SK-N-SH (cell line): ENCODE results near the gene FERD3L. TPM values are rescaled to one million over a fixed set of nuclear protein-coding genes. Genes with fewer than 3 reads are reported as not detected.

Experiments
- CTCF ChIA-PET: fragments of 300-600, 350-600 bp; formaldehyde crosslinking; extraction: SDS; loops from one replicate; lab custom pipeline; 2021; lab: Yijun Ruan, JAX
- POLR2A ChIA-PET: fragments of 350-600 bp; sonication (Branson Sonifier 250); formaldehyde crosslinking; extraction: SDS; loops from one replicate; lab custom pipeline; 2020; ENCODE audit warnings: antibody characterized with exemption, inconsistent platforms; lab: Yijun Ruan, JAX
- DNase-seq: peaks from one replicate; pipeline ENCODE4 v3.0.0; 2012
- H2AFZ ChIP-seq: fragments of 200-600 bp; sonication (generic); 2 replicates; pipeline ENCODE4 v1.8.1; 2016; ENCODE audit warnings: antibody characterized with exemption, mild to moderate bottlenecking, low read depth
- H3F3A ChIP-seq: fragments of 200-600 bp; sonication (generic); replicated peaks from 2 replicates; pipeline ENCODE3; 2016; ENCODE audit warnings: antibody characterized with exemption, mild to moderate bottlenecking; ENCODE audit not compliant: insufficient read depth
- H3K27ac ChIP-seq, 2 experiments: fragments of 200-500 bp in 1 of 2; fragments of 200-600 bp in 1 of 2; sonication (Bioruptor generic) in 1 of 2; sonication (generic), shearing (Covaris generic) in 1 of 2; 2 replicates each; pipeline versions ENCODE4 v1.5.1 to v1.6.1; 2014 to 2016; ENCODE audit warnings: low read depth in 2 of 2, inconsistent platforms in 1 of 2, low read length in 1 of 2, mild to moderate bottlenecking in 1 of 2, mixed read lengths in 1 of 2
- H3K27me3 ChIP-seq: fragments of 200-600 bp; sonication (generic), shearing (Covaris generic); 2 replicates; pipeline ENCODE4 v1.6.1; 2016; ENCODE audit warnings: mixed run types; ENCODE audit not compliant: insufficient read depth
- H3K36me3 ChIP-seq, 2 experiments: fragments of 200-500 bp in 1 of 2; fragments of 200-600 bp in 1 of 2; sonication (Bioruptor generic) in 1 of 2; sonication (generic) in 1 of 2; replicated peaks in 1 of 2; 2 replicates each; pipeline versions ENCODE3 to v1.5.1; 2014 to 2016; ENCODE audit warnings: low read length in 1 of 2, mild to moderate bottlenecking in 1 of 2; ENCODE audit not compliant: insufficient read depth in 2 of 2, control insufficient read depth in 1 of 2
- H3K4me1 ChIP-seq, 2 experiments: fragments of 200-500 bp in 1 of 2; fragments of 200-600 bp in 1 of 2; sonication (Bioruptor generic) in 1 of 2; sonication (generic), shearing (Covaris generic) in 1 of 2; 2 replicates each; pipeline versions ENCODE4 v1.5.1 to v1.6.1; 2014 to 2016; ENCODE audit warnings: low read depth in 1 of 2, low read length in 1 of 2, mixed run types in 1 of 2; ENCODE audit not compliant: insufficient read depth in 2 of 2, control insufficient read depth in 1 of 2
- H3K4me2 ChIP-seq: fragments of 200-600 bp; sonication (generic), shearing (Covaris generic); 2 replicates; pipeline ENCODE4 v1.6.1; 2017; ENCODE audit warnings: mixed run types
- H3K4me3 ChIP-seq, 2 experiments: fragments of 200-500 bp in 1 of 2; fragments of 200-600 bp in 1 of 2; sonication (Bioruptor generic) in 1 of 2; sonication (generic), shearing (Covaris generic) in 1 of 2; 2 replicates each; pipeline versions ENCODE4 v1.5.1 to v1.8.1; 2014 to 2016; ENCODE audit warnings: low read depth in 2 of 2, inconsistent platforms in 1 of 2, low read length in 1 of 2, mild to moderate bottlenecking in 1 of 2, mixed read lengths in 1 of 2, moderate library complexity in 1 of 2
- H3K79me2 ChIP-seq: fragments of 200-600 bp; sonication (generic); 2 replicates; pipeline ENCODE4 v1.8.1; 2017; ENCODE audit warnings: mild to moderate bottlenecking; ENCODE audit not compliant: insufficient read depth
- H3K9ac ChIP-seq: fragments of 200-600 bp; sonication (generic); 2 replicates; pipeline ENCODE4 v1.6.1; 2017; ENCODE audit warnings: mixed run types
- H3K9me2 ChIP-seq: fragments of 200-600 bp; sonication (generic); 2 replicates; pipeline ENCODE4 v1.6.1; 2017; ENCODE audit warnings: mixed run types
- H3K9me3 ChIP-seq: fragments of 200-600 bp; sonication (generic); 2 replicates; pipeline ENCODE4 v1.6.1; 2017; ENCODE audit warnings: mixed run types, mild to moderate bottlenecking, moderate library complexity
- H4K20me1 ChIP-seq: fragments of 200-600 bp; sonication (generic); 2 replicates; pipeline ENCODE4 v1.6.1; 2017; ENCODE audit warnings: mild to moderate bottlenecking, mixed run types; ENCODE audit not compliant: insufficient read depth
- CHD2 ChIP-seq: fragments of 150-350 bp; IDR thresholded peaks from 2 replicates; pipeline ENCODE4 v1.6.1; 2018; ENCODE audit warnings: low read length; ENCODE audit not compliant: partially characterized antibody
- ELF1 ChIP-seq: IDR thresholded peaks from 2 replicates; pipeline ENCODE4 v1.4.0; 2012
- EP300 ChIP-seq, 2 experiments: IDR thresholded peaks; 2 replicates each; pipeline versions ENCODE4 v1.4.0 to v1.6.1; 2012; ENCODE audit warnings: borderline replicate concordance in 1 of 2, low read depth in 1 of 2, low read length in 1 of 2
- MEF2A ChIP-seq: IDR thresholded peaks from 2 replicates; pipeline ENCODE4 v1.4.0; 2012; ENCODE audit warnings: low read depth, borderline replicate concordance
- RAD21 ChIP-seq: IDR thresholded peaks from 2 replicates; pipeline ENCODE4 v1.6.1; 2012; ENCODE audit warnings: mild to moderate bottlenecking, low read length
- RCOR1 ChIP-seq: fragments of 150-350 bp; IDR thresholded peaks from 2 replicates; pipeline ENCODE4 v1.6.1; 2017; ENCODE audit warnings: antibody characterized with exemption, low read length
- SIN3A ChIP-seq: IDR thresholded peaks from 2 replicates; pipeline ENCODE4 v1.6.1; 2012; ENCODE audit warnings: low read depth, mild to moderate bottlenecking, low read length, moderate library complexity, borderline replicate concordance
- TAF1 ChIP-seq: IDR thresholded peaks from 2 replicates; pipeline ENCODE4 v1.6.1; 2012; ENCODE audit warnings: low read depth, mild to moderate bottlenecking, low read length, moderate library complexity, borderline replicate concordance
- WGBS: methylation state at CpG from one replicate; pipeline ENCODE4 v1.1.6; 2017; ENCODE audit warnings: low lambda C conversion rate; 5-methylcytosine and 5-hydroxymethylcytosine counted together
- polyA plus RNA-seq, 3 experiments: library from polyadenylated mRNA; depleted of rRNA; stranded (reverse); fragments of >200 nt; gene quantifications; 2 replicates each; pipeline ENCODE4 v1.2.3, GENCODE V29; 2012
- TF ChIP-seq, protein P1 (sequence below): IDR thresholded peaks from 2 replicates; pipeline ENCODE4 v1.4.0; 2012; ENCODE audit warnings: low read depth
- TF ChIP-seq, protein P2 (sequence below): fragments of 150-350 bp; IDR thresholded peaks from 2 replicates; pipeline ENCODE4 v1.6.1; 2017; ENCODE audit warnings: antibody characterized with exemption, low read length, low read depth, borderline replicate concordance
- TF ChIP-seq, protein P3 (sequence below): fragments of 200-600 bp; sonication (generic); IDR thresholded peaks from 2 replicates; pipeline ENCODE4 v1.6.1; 2017; ENCODE audit warnings: antibody characterized with exemption, mild to moderate bottlenecking, moderate library complexity
- TF ChIP-seq, protein P4 (sequence below): IDR thresholded peaks from 2 replicates; pipeline ENCODE4 v1.4.0; 2012; ENCODE audit warnings: low read depth, borderline replicate concordance
- TF ChIP-seq, protein P5 (sequence below): IDR thresholded peaks from 2 replicates; pipeline ENCODE4 v1.6.1; 2012; ENCODE audit warnings: mild to moderate bottlenecking, low read depth, low read length, moderate library complexity

FERD3L gene
- polyA plus RNA-seq, 1 of the 3 experiments (the other 2 are of a cell fraction) = not detected

DNA sequence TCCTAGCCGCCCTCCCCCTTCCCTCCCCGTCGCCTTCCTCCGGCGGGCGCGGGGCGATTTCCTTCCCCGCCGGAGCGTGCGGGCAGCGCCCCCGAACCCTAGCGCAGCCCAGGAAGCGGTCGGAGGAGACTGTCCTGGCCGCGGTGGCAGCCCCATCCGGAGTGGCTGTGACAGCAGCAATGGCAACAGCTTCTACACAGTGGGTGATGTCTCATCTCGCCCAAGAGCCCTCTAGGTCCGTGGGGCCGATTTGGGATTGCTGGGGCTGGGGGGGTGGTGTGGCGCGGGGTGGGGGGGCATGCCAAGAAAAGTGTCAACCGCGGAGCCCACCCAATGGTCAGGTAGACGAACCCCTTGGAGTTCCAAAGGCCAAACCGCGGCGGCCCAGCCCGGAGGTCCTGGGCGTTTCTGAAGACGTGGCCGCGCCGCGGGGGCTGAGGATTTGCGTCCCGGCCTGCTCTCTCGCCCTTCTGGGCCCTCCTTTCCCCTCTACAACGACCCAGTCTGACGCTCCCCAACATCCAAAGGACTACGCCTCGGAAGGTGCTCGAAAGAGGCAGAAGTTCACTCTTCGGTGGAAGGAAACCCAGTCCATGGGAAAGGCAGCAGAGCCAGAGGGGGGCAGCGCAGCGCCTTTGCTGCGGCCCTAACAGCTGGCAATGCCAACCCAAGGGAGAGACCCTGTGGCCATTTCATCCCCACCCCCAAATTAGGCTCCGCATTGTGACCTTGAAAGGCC, 27.2 kb downstream of the FERD3L start:
- Histone ChIP-seq H3K4me3 (peak overlapping the region; percentile 92 to 100), H3F3A (peaks cover 47% of the 10 kb centered on the region), H3K4me1 (peaks cover 7 to 34% of the 10 kb centered on the region in 2 experiments; a peak in 3 of 4 replicates), H3K4me2 (peak overlapping the region; percentile 94), H3K9ac (peak overlapping the region; percentile 82), H3K9me2 (no peaks in the 10 kb centered on the region), H2AFZ (peak overlapping the region; percentile 67; the same call in 1 of the 2 replicates), H3K27me3 (no peaks in the 10 kb centered on the region), H3K9me3 (no peaks in the 10 kb centered on the region), H3K79me2 (peaks cover 70% of the 10 kb centered on the region), H3K27ac (peak overlapping the region; percentile 96 to 100), H4K20me1 (peaks cover 30% of the 10 kb centered on the region), H3K36me3 (peaks cover 31 to 34% of the 10 kb centered on the region in 2 experiments)
- POLR2A ChIA-PET = interaction anchor here (0.6 to 6.6 kb wide), 29 partner anchors 10 to 768 kb away, joined by 3 to 151 read pairs (median 4); partner anchors contain the start of genes HDAC9 and POLR1F
- TF ChIP-seq TAF1 (peak; percentile 10; the same call in 1 of the 2 replicates), RAD21 (peak; percentile 44), ELF1 (0 out of 2 replicates have a peak, but pooled peaks have one; percentile 13), MEF2A (no peak), SIN3A (peak; percentile 45; the same call in 1 of the 2 replicates), CHD2 (peak; percentile 47), EP300 (IDR thresholded peaks at IDR 0.05; ENCODE audit: borderline replicate concordance in 1 of 2, low read depth in 1 of 2, low read length in 1 of 2) (peak in 1 of 2 experiments; percentile 58; a peak in 2 of 4 replicates), RCOR1 (no peak)
- TF ChIP-seq, protein P1, sequence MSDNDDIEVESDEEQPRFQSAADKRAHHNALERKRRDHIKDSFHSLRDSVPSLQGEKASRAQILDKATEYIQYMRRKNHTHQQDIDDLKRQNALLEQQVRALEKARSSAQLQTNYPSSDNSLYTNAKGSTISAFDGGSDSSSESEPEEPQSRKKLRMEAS = no peak
- TF ChIP-seq, protein P2, sequence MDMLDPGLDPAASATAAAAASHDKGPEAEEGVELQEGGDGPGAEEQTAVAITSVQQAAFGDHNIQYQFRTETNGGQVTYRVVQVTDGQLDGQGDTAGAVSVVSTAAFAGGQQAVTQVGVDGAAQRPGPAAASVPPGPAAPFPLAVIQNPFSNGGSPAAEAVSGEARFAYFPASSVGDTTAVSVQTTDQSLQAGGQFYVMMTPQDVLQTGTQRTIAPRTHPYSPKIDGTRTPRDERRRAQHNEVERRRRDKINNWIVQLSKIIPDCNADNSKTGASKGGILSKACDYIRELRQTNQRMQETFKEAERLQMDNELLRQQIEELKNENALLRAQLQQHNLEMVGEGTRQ = no peak
- TF ChIP-seq, protein P3, sequence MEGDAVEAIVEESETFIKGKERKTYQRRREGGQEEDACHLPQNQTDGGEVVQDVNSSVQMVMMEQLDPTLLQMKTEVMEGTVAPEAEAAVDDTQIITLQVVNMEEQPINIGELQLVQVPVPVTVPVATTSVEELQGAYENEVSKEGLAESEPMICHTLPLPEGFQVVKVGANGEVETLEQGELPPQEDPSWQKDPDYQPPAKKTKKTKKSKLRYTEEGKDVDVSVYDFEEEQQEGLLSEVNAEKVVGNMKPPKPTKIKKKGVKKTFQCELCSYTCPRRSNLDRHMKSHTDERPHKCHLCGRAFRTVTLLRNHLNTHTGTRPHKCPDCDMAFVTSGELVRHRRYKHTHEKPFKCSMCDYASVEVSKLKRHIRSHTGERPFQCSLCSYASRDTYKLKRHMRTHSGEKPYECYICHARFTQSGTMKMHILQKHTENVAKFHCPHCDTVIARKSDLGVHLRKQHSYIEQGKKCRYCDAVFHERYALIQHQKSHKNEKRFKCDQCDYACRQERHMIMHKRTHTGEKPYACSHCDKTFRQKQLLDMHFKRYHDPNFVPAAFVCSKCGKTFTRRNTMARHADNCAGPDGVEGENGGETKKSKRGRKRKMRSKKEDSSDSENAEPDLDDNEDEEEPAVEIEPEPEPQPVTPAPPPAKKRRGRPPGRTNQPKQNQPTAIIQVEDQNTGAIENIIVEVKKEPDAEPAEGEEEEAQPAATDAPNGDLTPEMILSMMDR = peak; percentile 49
- TF ChIP-seq, protein P4, sequence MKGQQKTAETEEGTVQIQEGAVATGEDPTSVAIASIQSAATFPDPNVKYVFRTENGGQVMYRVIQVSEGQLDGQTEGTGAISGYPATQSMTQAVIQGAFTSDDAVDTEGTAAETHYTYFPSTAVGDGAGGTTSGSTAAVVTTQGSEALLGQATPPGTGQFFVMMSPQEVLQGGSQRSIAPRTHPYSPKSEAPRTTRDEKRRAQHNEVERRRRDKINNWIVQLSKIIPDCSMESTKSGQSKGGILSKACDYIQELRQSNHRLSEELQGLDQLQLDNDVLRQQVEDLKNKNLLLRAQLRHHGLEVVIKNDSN = 0 out of 2 replicates have a peak, but pooled peaks have one; percentile 1
- TF ChIP-seq, protein P5, sequence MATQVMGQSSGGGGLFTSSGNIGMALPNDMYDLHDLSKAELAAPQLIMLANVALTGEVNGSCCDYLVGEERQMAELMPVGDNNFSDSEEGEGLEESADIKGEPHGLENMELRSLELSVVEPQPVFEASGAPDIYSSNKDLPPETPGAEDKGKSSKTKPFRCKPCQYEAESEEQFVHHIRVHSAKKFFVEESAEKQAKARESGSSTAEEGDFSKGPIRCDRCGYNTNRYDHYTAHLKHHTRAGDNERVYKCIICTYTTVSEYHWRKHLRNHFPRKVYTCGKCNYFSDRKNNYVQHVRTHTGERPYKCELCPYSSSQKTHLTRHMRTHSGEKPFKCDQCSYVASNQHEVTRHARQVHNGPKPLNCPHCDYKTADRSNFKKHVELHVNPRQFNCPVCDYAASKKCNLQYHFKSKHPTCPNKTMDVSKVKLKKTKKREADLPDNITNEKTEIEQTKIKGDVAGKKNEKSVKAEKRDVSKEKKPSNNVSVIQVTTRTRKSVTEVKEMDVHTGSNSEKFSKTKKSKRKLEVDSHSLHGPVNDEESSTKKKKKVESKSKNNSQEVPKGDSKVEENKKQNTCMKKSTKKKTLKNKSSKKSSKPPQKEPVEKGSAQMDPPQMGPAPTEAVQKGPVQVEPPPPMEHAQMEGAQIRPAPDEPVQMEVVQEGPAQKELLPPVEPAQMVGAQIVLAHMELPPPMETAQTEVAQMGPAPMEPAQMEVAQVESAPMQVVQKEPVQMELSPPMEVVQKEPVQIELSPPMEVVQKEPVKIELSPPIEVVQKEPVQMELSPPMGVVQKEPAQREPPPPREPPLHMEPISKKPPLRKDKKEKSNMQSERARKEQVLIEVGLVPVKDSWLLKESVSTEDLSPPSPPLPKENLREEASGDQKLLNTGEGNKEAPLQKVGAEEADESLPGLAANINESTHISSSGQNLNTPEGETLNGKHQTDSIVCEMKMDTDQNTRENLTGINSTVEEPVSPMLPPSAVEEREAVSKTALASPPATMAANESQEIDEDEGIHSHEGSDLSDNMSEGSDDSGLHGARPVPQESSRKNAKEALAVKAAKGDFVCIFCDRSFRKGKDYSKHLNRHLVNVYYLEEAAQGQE = no peak
- peak; percentile 76 for DNase-seq
- 5% methylated on average over 22 of the region's 51 CpGs for WGBS
- CTCF ChIA-PET = interaction anchor here (0.9 to 10.2 kb wide), 18 partner anchors 10 to 765 kb away, joined by 3 to 92 read pairs (median 5); no protein-coding TSS in a partner anchor
